BE2C (cell line): ENCODE data around the gene ATP1B3.
"Not testable (repeated sequence)": the region's sequence is repeated elsewhere in the genome, so short reads cannot be mapped to it uniquely, and the experiment has no call there.

Experiments used
- DNase-seq: peaks from one replicate; pipeline ENCODE4 v3.0.0-alpha.2; 2020
- H3K27me3 ChIP-seq: fragments of 250-450 bp; sonication (Bioruptor Pico); 2 replicates; pipeline ENCODE4 v1.5.1; 2020; ENCODE audit warnings: mild to moderate bottlenecking
- H3K36me3 ChIP-seq: fragments of 250-450 bp; sonication (Bioruptor Pico); 2 replicates; pipeline ENCODE4 v1.5.1; 2020; ENCODE audit warnings: mild to moderate bottlenecking
- H3K4me1 ChIP-seq: fragments of 250-450 bp; sonication (Bioruptor Pico); 2 replicates; pipeline ENCODE4 v1.5.1; 2020
- H3K4me3 ChIP-seq: 2 replicates; pipeline ENCODE4 v1.5.1; 2011; ENCODE audit warnings: low read depth, low read length
- H3K9me3 ChIP-seq: fragments of 250-450 bp; sonication (Bioruptor Pico); 2 replicates; pipeline ENCODE4 v1.5.1; 2020
- CTCF ChIP-seq: IDR thresholded peaks from 2 replicates; pipeline ENCODE4 v1.5.1; 2012; ENCODE audit warnings: mild to moderate bottlenecking, low read depth, low read length

Gene ATP1B3

DNA sequence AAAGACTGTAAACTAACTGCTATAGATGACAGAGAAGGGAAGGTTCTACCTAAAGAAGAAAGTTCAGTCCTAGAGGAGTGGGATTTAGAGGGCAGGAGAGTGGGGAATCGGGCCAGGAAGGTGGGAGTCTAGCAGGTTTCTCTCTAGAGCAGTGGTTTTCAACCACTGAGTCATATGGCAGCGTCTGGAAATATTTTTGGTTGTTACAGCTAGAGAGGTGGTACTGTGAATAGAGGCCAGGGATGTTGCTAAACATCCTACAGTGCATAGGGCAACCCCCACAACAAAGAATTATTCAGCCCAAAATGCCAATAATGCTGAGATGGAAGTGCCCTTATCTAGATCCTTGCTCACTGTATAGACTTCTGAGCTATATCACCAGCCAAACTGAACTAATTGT, 28.7 kb downstream of the ATP1B3 start:
- peaks cover 47% of the 10 kb centered on the region for H3K36me3 ChIP-seq
- no peak overlapping the region for H3K4me3 ChIP-seq
- TF ChIP-seq CTCF = no peak
- no peak for DNase-seq
- no peaks in the 10 kb centered on the region for H3K9me3 ChIP-seq
- H3K4me1 ChIP-seq = no peaks in the 10 kb centered on the region; the same call in 1 of the 2 replicates
- no peaks in the 10 kb centered on the region for H3K27me3 ChIP-seq

DNA sequence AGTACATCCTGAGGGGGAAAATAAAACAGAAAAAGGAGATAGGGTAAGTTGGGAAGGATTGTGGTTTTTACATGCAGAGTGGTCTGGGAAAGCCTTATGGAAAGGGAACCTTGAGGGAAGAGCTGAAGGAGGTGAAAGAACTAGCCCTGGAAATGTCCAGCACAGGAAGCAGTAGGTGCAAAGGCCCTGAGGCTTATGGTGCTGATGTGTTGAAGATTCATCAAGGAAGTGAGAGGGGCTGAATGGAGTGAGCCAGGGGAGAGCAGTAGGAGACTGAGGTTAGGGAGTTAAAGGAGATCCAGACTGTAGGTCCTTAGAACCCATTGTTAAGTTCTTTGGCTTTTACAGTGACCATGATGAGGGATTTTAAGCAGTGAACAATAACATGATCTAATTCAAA, 33.0 kb downstream of the ATP1B3 start:
- no peaks in the 10 kb centered on the region for H3K27me3 ChIP-seq
- H3K36me3 ChIP-seq = peaks cover 68% of the 10 kb centered on the region
- no peaks in the 10 kb centered on the region for H3K9me3 ChIP-seq
- H3K4me1 ChIP-seq = no peaks in the 10 kb centered on the region; the same call in 1 of the 2 replicates
- no peak for TF ChIP-seq CTCF
- no peak overlapping the region for H3K4me3 ChIP-seq
- no peak for DNase-seq

GRCh38 chr3:141909986-141910385, 33.5 kb downstream of the ATP1B3 start:
- peaks cover 66% of the 10 kb centered on the region for H3K36me3 ChIP-seq
- H3K9me3 ChIP-seq = not testable (repeated sequence)

DNA sequence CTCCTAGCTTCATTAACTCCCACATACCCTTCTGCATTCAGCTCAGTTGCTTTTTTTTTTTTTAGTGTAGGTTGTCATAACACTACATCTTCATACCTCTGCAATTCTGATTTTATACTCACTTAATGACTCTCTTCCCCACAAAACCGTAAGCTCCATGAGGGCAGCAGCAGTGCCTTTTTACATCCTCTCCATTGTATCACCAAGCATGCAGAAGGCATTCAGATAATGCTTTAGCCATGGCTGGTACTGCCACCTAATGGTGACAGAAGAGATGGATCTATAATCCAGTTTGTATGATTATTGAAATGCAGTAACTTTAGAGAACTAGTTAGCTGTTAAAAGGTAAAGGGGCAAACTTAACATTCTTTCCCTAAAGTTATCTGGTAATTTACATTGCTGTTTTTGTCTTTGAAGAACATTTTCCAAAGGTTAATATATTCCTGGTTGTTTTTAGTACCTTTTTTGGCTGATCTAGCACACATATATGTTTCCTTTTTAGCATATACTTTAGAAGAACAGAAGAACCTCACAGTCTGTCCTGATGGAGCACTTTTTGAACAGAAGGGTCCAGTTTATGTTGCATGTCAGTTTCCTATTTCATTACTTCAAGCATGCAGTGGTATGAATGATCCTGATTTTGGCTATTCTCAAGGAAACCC, 36.8 kb downstream of the ATP1B3 start:
- peak; percentile 78 for TF ChIP-seq CTCF
- peaks cover 50% of the 10 kb centered on the region for H3K36me3 ChIP-seq
- H3K4me1 ChIP-seq = no peaks in the 10 kb centered on the region
- peak; percentile 55 for DNase-seq
- no peak overlapping the region for H3K4me3 ChIP-seq
- H3K9me3 ChIP-seq = no peaks in the 10 kb centered on the region
- H3K27me3 ChIP-seq = no peaks in the 10 kb centered on the region

More at GRCh38 chr3:141909986-141910385, 33.5 kb downstream of the ATP1B3 start:
- H3K27me3 ChIP-seq, DNase-seq, H3K4me3 ChIP-seq, H3K4me1 ChIP-seq: not testable (repeated sequence)

DNA sequence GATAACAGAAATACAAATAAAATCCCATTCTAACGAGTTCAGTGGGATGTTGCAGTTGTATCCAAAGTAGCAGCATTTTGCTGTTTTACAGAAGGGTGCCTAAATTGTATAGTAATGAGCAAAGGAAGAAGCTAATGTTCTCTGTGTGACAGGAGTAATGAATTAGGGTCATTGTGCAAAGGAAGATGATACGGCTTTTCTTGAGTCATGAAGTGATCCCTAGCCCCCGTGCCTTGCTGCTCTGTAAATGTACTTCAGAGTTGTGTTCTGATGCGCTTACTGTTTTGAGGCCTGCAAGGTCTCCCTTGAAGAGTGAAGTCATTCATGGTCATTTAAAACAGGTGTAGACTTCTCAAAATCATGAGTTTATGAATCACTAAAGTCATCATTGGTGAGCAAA, 37.9 kb downstream of the ATP1B3 start:
- H3K9me3 ChIP-seq = no peaks in the 10 kb centered on the region
- TF ChIP-seq CTCF = no peak
- no peaks in the 10 kb centered on the region for H3K27me3 ChIP-seq
- peaks cover 41% of the 10 kb centered on the region for H3K36me3 ChIP-seq
- DNase-seq = no peak
- no peak overlapping the region for H3K4me3 ChIP-seq
- H3K4me1 ChIP-seq = no peaks in the 10 kb centered on the region

GRCh38 chr3:141915016-141915415, 38.6 kb downstream of the ATP1B3 start:
- no peak for DNase-seq
- H3K36me3 ChIP-seq = peaks cover 43% of the 10 kb centered on the region
- no peaks in the 10 kb centered on the region for H3K27me3 ChIP-seq
- no peak for TF ChIP-seq CTCF
- H3K4me3 ChIP-seq = no peak overlapping the region
- H3K4me1 ChIP-seq = no peaks in the 10 kb centered on the region
- H3K9me3 ChIP-seq = no peaks in the 10 kb centered on the region
